ENCODE data around the gene TMEM255B. TPM values are rescaled to one million over a fixed set of nuclear protein-coding genes. Genes with fewer than 3 reads are reported as not detected.

Gene TMEM255B
- total RNA-seq, 8 experiments from 2014 or later: 0.05 to 2.7 (median 0.52) TPM

DNA sequence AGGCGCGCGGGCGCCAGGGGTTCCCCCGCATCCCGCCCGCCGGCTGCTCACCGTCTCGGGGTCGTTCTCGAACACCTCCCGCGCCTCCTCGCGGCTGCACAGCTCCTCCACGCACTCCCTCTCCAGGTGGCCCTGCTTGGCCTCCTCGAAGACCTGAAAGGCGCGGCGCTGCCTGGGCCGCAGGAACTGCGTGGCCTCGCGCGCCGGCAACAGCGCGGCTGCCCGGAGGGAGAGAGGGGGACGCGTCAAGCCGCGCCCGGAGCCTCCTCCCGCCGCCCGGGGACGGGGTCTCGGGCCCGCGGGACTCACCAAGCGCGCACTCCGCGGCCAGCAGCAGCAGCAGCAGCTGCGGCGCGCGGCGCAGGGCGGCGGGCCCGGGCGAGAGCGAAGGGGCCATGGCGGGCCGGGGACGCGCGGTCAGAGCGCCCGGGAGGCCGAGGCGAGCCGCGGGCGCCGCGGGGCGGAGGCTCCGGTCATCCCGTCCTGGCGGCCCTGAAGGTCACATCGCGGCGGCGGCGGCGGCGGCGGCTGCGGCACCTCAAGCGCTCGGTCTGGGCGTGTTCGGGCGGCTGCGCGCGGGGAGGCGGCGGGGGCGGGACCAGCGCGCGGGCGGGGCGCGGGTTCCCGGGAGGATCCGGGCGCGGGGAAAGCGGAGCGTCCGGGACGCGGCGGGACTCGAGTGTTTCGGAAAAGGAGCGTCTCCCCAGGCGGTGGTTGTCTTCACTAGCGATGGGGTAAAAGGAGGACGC is 104.7 kb downstream of the TMEM255B start, which contains the start of gene GAS6:
Gene GAS6 (minus strand): TSS at position 553 of the 749 bp plus-strand sequence. CDS start 156 bp downstream, at position 397.
- peak within 1 kb of the TSS; percentile 51 to 78 (median 55) for H3K4me3 ChIP-seq
- peaks cover 15 to 18% of the 10 kb centered on the region in 2 donors for H3K4me1 ChIP-seq (replicated peaks in 1 of 2)
- WGBS, 10 experiments: 0 to 10% (median 0%) methylated on average over 2 to 10 of the region's 116 CpGs; no CpG with 5 or more reads in 7 of the 10 experiments
- in situ Hi-C loops (cut with MboI; ENCODE audit: low pct_unique_long_range_greater_than_20kb in 2 of 9, low sequenced_read_pairs in 9 of 9, unreplicated experiment in 9 of 9): no loop called here
- ATAC-seq (replicated peaks in 6 of 8): peak; percentile 48 to 76 (median 73)
- peak within 1 kb of the TSS; percentile 18 to 28 for H3K27ac ChIP-seq

DNA sequence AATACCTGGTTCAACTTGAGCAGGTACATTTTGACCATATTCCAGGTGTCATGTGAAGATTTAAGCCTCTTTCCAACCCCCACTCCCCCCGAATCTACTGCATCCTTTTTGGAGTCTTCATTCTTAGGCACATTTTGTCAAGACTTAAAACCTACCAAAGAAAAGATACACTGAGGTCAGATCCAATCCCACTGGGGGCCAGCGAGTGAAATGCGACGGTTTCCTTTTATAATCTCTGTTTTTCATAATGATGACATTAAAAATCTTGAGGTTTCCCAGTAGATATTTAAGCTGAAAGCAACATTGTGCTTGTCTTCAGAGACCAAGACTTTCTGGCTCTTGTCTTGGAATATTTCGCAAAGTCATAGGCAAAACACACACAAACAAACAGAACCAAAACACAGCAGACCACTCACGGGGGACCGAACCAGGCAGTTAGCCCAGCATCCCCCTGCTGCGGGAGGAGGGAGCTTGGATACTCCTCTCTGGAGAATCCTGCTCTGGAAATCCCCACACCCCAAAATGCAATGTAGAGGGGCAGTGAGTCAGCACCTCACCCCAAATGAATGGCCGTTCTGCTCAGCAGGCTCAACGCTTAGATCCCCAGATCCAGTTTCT is 105.4 kb downstream of the TMEM255B start:
- in situ Hi-C loops (cut with MboI; ENCODE audit: low pct_unique_long_range_greater_than_20kb in 2 of 9, low sequenced_read_pairs in 9 of 9, unreplicated experiment in 9 of 9): no loop called here
- Histone ChIP-seq H3K27ac (no peak overlapping the region), H3K4me3 (peak overlapping the region; percentile 51 to 78 (median 55)), H3K4me1 (replicated peaks in 1 of 2) (peaks cover 15 to 18% of the 10 kb centered on the region in 2 donors)
- WGBS, 10 experiments: 0 to 35% (median 17%) methylated on average over 1 to 9 of the region's 10 CpGs; no CpG with 5 or more reads in 3 of the 10 experiments
- ATAC-seq (replicated peaks in 6 of 8): no peak

DNA sequence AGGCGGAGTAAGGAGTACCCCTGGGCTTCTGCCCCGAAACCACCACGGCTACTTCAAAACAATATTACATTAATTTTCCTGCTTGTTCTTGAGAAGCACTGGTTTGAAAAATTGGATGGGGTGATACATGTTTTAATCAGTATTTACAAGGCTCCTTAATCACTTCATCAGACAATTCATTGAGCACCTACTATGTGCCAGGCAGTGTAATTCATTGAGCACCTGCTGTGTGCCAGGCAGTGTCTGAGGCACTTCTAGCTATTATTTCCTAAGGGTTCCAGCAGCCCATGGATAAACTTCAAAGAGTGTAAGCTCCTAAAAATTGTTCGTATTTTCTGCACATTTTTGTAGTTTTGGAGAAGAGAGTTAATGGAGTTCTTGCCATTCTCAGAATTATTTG is 106.4 kb downstream of the TMEM255B start:
- Histone ChIP-seq H3K27ac (no peak overlapping the region), H3K4me1 (replicated peaks in 1 of 2) (peaks cover 15 to 18% of the 10 kb centered on the region in 2 donors), H3K4me3 (no peak overlapping the region)
- no peak for ATAC-seq (replicated peaks in 6 of 8)
- in situ Hi-C loops (cut with MboI; ENCODE audit: low pct_unique_long_range_greater_than_20kb in 2 of 9, low sequenced_read_pairs in 9 of 9, unreplicated experiment in 9 of 9): no loop called here
- 62 to 100% (median 83%) methylated on average over 1 to 3 of the region's 4 CpGs; no CpG with 5 or more reads in 3 of the 10 experiments for WGBS, 10 experiments

Other genes with a start within 250 kb of the TMEM255B start
- 10 to 100 TPM; 17.9 to 98.9 (median 39.5) TPM for gene TFDP1, start 174.5 kb upstream of the TMEM255B start, total RNA-seq
- gene ATP4B, start 101.0 kb upstream of the TMEM255B start, total RNA-seq: under 1 TPM in 5 of 8 experiments, not detected in 3; 0.14 to 0.49 (median 0.21) TPM
- gene GRK1, start 92.0 kb upstream of the TMEM255B start, total RNA-seq: 1 to 10 TPM in 1 of 8 experiments, under 1 TPM in 6, not detected in 1; under 0.01 to 1.1 (median 0.38) TPM
- 10 to 100 TPM in 1 of 8 experiments, 1 to 10 TPM in 7; 3.7 to 37.8 (median 6.8) TPM for gene GAS6, start 104.8 kb downstream of the TMEM255B start, total RNA-seq
- 1 to 10 TPM in 1 of 8 experiments, under 1 TPM in 7; 0.08 to 1.0 (median 0.27) TPM for gene C13orf46, start 214.8 kb downstream of the TMEM255B start, total RNA-seq